GM10266 (cell line): Measurements from ENCODE around the gene KIAA0513.

Experiments used
- DNase-seq: peaks from one replicate; pipeline ENCODE4 v3.0.0; 2012; ENCODE audit errors: extremely low spot score
- TF ChIP-seq, protein P1 (sequence below): IDR thresholded peaks from 2 replicates; pipeline ENCODE4 v1.5.1; 2012; ENCODE audit warnings: mild to moderate bottlenecking, low read depth; ENCODE audit not compliant: control insufficient read depth, insufficient read depth; ENCODE audit errors: missing control alignments

Gene KIAA0513

GRCh38 chr16:85011846-85012284 lies 15.7 kb upstream of the KIAA0513 start:
- no peak for DNase-seq
- TF ChIP-seq, protein P1, sequence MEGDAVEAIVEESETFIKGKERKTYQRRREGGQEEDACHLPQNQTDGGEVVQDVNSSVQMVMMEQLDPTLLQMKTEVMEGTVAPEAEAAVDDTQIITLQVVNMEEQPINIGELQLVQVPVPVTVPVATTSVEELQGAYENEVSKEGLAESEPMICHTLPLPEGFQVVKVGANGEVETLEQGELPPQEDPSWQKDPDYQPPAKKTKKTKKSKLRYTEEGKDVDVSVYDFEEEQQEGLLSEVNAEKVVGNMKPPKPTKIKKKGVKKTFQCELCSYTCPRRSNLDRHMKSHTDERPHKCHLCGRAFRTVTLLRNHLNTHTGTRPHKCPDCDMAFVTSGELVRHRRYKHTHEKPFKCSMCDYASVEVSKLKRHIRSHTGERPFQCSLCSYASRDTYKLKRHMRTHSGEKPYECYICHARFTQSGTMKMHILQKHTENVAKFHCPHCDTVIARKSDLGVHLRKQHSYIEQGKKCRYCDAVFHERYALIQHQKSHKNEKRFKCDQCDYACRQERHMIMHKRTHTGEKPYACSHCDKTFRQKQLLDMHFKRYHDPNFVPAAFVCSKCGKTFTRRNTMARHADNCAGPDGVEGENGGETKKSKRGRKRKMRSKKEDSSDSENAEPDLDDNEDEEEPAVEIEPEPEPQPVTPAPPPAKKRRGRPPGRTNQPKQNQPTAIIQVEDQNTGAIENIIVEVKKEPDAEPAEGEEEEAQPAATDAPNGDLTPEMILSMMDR = no peak

DNA sequence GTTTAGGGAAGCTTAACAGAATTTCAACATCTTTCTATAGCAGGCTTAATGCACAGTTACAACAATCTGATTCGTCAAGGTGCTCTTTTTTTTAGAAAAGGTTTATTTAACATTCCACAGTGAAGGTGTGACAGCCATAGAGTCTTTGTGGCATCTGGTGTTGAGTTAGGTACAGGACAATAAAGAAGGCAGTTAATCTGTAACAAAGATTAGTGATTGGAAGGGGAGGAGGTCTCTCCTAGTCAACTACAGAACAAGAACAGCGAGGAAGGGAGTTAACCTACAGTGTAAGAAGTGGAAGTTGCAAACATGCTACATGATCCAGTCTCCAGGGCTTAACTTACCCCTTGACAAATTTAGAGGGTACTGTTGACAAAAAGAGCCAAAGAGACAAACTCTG lies 13.3 kb upstream of the KIAA0513 start:
- no peak for DNase-seq
- TF ChIP-seq, protein P1 = no peak

DNA sequence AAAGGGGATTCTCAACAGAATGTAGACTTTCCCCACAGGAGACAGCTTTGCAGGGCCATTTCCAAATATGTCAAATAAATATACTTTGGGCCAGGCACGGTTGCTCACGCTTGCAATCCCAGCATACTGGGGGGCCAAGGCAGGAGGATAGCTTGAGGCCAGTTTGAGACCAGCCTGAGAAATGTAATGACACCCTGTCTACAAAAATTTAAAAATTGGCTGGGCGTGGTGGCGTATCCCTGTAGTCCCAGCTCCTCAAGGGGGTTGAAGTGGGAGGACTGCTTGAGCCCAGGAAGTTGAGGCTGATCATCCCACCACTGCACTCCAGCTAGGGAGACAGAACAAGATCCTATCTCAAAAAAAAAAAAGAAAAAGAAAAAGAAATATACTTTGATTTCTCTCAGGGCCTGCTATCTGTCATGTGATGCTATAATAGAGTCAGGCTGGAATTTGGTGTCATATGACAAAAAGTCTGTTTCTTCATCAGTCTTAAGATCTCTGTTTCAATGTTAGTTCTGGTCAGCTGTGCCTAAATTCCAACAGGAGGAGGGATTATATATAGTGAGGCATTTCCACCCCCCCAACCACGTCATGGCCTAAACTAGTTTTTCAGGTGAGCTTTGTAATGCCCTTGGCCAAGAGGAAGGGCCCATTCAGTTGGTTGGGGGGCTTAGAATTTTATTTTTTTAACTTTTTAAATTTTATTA lies 12.0 kb upstream of the KIAA0513 start:
- TF ChIP-seq, protein P1 = no peak
- no peak for DNase-seq

- DNase-seq = no peak
- TF ChIP-seq, protein P1 = no peak
These were observed 10.4 kb upstream of the KIAA0513 start for GRCh38 chr16:85017151-85017550.

GRCh38 chr16:85017633-85018032 lies 10.0 kb upstream of the KIAA0513 start:
- no peak for DNase-seq
- TF ChIP-seq, protein P1 = no peak

- DNase-seq = no peak
- TF ChIP-seq, protein P1 = no peak
These were observed 8.9 kb upstream of the KIAA0513 start for GRCh38 chr16:85018529-85019236.

DNA sequence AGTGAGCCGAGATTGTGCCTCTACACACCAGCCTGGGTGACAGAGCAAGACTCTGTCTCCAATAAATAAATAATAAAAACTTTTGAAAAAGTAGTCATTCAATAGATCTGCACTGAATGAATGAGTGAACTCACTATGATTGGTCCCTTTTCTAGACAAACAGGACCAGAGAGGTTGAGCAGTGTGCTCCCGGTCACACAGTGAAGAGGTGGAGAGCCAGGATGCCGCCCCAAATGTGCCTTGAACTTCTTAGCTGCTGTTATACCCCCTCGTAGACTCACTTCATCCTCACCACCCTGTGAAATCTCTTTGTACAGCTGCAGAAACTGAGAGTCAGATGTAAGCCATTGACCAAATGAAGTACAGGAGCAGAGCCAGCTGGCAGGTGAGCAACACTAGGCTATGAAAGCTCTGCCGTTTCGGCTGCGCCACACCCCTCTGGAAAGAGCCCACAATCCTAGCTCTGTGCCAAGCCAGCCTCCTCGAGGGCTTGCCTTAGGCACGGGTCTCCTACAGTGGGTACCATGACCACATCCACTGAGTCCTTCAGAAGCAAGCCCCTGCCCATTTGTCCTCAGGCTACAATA lies 7.8 kb upstream of the KIAA0513 start:
- DNase-seq = no peak
- TF ChIP-seq, protein P1 = no peak
